Ishikawa (cell line): ENCODE data around the gene NPR1.

Source experiments
- CEBPB ChIP-seq: IDR thresholded peaks from 2 replicates; pipeline ENCODE4 v1.6.1; 2012
- CREB1 ChIP-seq: IDR thresholded peaks from 2 replicates; pipeline ENCODE4 v1.6.1; 2012; ENCODE audit warnings: low read depth
- EGR1 ChIP-seq: IDR thresholded peaks from 2 replicates; pipeline ENCODE4 v1.6.1; 2012
- EP300 ChIP-seq: IDR thresholded peaks from 2 replicates; pipeline ENCODE4 v1.6.1; 2012; ENCODE audit warnings: borderline replicate concordance
- FOXM1 ChIP-seq: IDR thresholded peaks from 2 replicates; pipeline ENCODE4 v1.6.1; 2012; ENCODE audit warnings: low read depth, borderline replicate concordance
- MAX ChIP-seq: IDR thresholded peaks from 2 replicates; pipeline ENCODE4 v1.6.1; 2012
- NFIC ChIP-seq: IDR thresholded peaks from 2 replicates; pipeline ENCODE4 v1.6.1; 2012
- RAD21 ChIP-seq: IDR thresholded peaks from 2 replicates; pipeline ENCODE4 v1.6.1; 2012; ENCODE audit warnings: low read depth
- TAF1 ChIP-seq: IDR thresholded peaks from 2 replicates; pipeline ENCODE4 v1.6.1; 2012; ENCODE audit warnings: low read depth, mild to moderate bottlenecking
- TCF12 ChIP-seq: IDR thresholded peaks from 2 replicates; pipeline ENCODE4 v1.6.1; 2012; ENCODE audit warnings: low read depth
- TEAD4 ChIP-seq: IDR thresholded peaks from 2 replicates; pipeline ENCODE4 v1.6.1; 2012
- USF1 ChIP-seq: IDR thresholded peaks from 2 replicates; pipeline ENCODE4 v1.6.1; 2012
- YY1 ChIP-seq: IDR thresholded peaks from 2 replicates; pipeline ENCODE4 v1.6.1; 2012; ENCODE audit warnings: low read depth
- ZBTB7A ChIP-seq: IDR thresholded peaks from 2 replicates; pipeline ENCODE4 v1.6.1; 2012; ENCODE audit warnings: low read depth
- TF ChIP-seq, protein P1 (sequence below): IDR thresholded peaks from 2 replicates; pipeline ENCODE4 v1.6.1; 2012; ENCODE audit warnings: low read depth, mild to moderate bottlenecking

The NPR1 gene

DNA sequence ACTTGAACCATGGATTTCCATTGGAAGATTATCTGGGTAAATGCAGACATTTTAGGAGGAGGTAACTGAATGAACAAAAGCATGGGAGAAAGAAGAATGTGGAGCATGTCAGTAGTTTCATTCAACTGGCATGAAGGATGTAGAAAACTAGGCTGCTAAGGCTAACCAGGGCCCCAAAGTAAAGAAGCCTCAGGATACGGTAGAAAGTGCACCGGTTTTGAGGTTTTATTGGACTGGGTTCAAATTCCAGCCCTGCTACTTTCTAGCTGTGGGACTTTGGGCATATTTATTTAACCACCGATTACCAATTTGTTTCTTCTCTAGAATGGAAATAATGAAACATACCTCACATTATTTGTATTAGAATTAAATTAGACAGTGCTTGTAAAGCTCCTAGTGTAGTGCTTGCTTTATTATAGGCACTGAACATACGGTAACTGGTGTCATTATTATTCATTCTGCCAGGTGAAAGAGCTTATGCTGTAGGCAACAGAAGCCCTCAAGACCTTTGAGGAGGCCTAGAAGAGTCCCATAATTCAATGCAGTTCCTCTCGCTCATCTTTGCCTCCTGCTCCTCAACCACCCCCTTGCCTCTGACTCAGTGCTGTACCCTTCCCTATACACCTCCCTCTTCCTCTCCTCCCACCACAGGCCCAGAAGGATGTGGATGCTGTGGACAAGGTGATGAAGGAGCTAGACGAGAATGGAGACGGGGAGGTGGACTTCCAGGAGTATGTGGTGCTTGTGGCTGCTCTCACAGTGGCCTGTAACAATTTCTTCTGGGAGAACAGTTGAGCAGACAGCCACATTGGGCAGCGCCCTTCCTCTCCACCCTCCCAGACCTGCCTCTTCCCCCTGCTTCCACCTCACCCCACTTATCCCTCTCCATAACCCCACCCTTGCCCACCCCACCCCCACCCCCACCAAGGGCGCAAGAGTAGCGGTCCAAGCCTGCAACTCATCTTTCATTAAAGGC, 47.2 kb upstream of the NPR1 start:
- TF ChIP-seq CREB1, result no peak
- TF ChIP-seq EGR1, result no peak
- no peak for TF ChIP-seq TCF12
- TF ChIP-seq FOXM1, result no peak
- no peak for TF ChIP-seq EP300
- no peak for TF ChIP-seq RAD21
- no peak for TF ChIP-seq ZBTB7A
- TF ChIP-seq MAX, result no peak
- TF ChIP-seq, protein P1, sequence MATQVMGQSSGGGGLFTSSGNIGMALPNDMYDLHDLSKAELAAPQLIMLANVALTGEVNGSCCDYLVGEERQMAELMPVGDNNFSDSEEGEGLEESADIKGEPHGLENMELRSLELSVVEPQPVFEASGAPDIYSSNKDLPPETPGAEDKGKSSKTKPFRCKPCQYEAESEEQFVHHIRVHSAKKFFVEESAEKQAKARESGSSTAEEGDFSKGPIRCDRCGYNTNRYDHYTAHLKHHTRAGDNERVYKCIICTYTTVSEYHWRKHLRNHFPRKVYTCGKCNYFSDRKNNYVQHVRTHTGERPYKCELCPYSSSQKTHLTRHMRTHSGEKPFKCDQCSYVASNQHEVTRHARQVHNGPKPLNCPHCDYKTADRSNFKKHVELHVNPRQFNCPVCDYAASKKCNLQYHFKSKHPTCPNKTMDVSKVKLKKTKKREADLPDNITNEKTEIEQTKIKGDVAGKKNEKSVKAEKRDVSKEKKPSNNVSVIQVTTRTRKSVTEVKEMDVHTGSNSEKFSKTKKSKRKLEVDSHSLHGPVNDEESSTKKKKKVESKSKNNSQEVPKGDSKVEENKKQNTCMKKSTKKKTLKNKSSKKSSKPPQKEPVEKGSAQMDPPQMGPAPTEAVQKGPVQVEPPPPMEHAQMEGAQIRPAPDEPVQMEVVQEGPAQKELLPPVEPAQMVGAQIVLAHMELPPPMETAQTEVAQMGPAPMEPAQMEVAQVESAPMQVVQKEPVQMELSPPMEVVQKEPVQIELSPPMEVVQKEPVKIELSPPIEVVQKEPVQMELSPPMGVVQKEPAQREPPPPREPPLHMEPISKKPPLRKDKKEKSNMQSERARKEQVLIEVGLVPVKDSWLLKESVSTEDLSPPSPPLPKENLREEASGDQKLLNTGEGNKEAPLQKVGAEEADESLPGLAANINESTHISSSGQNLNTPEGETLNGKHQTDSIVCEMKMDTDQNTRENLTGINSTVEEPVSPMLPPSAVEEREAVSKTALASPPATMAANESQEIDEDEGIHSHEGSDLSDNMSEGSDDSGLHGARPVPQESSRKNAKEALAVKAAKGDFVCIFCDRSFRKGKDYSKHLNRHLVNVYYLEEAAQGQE, result no peak
- no peak for TF ChIP-seq USF1
- no peak for TF ChIP-seq CEBPB
- no peak for TF ChIP-seq TEAD4
- no peak for TF ChIP-seq YY1
- no peak for TF ChIP-seq TAF1
- no peak for TF ChIP-seq NFIC

DNA sequence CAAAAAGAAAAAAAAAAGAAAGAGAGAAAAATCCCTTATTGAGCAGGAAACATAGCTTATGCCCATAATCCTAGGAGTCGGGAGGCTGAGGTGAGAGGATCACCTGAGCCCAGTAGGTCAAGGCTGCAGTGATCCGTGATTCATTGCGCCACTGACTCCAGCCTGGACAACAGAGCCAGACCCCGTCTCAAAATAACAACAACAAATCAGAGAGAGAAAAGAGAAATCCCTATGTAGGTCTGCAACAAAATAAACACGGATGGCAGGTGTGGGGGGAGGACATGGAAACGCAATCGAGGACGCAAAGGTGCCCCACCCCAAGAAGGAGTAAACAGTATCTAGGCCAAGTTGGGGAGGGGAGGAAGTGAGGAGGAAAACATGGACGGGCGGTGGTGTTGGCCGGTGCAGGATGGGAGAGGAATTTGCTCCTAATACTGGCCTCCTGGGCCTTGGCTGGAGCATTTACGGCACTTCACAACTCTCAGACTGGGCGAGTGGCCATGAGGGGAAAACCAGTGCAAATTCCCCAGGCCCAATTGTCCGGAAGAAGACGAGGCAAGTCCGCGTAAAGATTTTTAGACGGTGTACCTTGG, 45.2 kb upstream of the NPR1 start:
- TF ChIP-seq NFIC, result no peak

DNA sequence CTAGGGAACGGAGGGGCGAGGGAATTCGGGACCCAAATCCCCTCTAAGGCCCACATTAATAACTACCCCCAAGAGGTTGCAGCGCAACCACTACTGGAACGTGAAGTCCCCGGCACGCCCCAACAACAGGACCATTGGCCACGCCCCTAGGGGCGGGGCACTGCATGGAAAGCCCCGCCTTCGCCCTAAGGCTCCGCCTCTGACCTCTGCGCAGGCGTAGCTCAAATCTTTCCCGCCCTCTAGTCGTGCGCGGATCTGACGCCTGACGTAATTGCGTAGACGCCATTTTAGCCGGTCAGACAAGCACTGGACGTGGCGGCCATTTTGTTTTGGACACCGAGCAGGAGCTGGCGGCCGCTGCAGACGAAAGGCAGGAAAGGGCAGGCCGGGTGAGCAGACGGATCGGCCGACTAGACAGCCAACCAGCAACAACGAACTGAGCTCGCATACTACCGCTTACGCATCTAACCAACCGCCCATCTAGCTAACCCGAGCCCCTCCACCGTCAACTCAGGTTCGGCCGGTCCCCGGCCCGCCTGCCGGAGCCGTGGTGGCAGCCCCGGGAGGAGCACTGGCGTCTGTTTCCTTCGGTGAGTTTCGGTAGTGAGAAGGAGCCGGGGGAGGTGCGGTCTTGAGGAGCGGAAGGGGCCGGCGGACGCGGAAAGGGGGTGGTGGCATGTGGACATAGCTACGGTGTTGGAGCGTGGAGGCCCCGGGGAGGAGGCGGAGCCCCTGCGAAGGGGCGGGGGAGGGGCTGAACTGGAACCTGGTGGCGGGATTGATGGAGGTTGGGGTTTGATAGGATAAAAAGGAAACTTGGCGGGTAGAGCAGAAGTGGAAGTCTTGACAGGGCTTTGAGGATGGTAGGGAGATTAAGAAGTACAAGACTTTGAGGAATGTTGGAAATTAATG, 44.5 kb upstream of the NPR1 start, which contains the start of gene CHTOP:
Gene CHTOP, plus strand, starts transcription at position 313 of the 912 bp plus-strand sequence. CDS start 2,523 bp downstream, outside the sequence.
- TF ChIP-seq CREB1 (peak; percentile 76), ZBTB7A (0 out of 2 replicates have a peak, but pooled peaks have one; percentile 36), FOXM1 (0 out of 2 replicates have a peak, but pooled peaks have one; percentile 34), RAD21 (no peak), NFIC (no peak; the same call in 1 of the 2 replicates), CEBPB (no peak), YY1 (peak; percentile 100), USF1 (peak; percentile 28; the same call in 1 of the 2 replicates), TEAD4 (peak; percentile 95), MAX (peak; percentile 70), TCF12 (peak; percentile 45; the same call in 1 of the 2 replicates), EP300 (0 out of 2 replicates have a peak, but pooled peaks have one; percentile 16), TAF1 (peak; percentile 96), EGR1 (peak; percentile 89)
- TF ChIP-seq, protein P1, result 0 out of 2 replicates have a peak, but pooled peaks have one; percentile 28

GRCh38 chr1:153635872-153636271, 42.6 kb upstream of the NPR1 start:
- TF ChIP-seq MAX (no peak), RAD21 (no peak), ZBTB7A (no peak), USF1 (no peak), NFIC (no peak), EGR1 (no peak), CEBPB (no peak), EP300 (no peak), TEAD4 (no peak), TCF12 (no peak), FOXM1 (no peak), YY1 (no peak)
- TF ChIP-seq, protein P1, result no peak
